ENCODE measurements around the gene CCDC169.
A peak's percentile ranks its signal among the peaks of the same experiment; 100 is the strongest.

Gene CCDC169

DNA sequence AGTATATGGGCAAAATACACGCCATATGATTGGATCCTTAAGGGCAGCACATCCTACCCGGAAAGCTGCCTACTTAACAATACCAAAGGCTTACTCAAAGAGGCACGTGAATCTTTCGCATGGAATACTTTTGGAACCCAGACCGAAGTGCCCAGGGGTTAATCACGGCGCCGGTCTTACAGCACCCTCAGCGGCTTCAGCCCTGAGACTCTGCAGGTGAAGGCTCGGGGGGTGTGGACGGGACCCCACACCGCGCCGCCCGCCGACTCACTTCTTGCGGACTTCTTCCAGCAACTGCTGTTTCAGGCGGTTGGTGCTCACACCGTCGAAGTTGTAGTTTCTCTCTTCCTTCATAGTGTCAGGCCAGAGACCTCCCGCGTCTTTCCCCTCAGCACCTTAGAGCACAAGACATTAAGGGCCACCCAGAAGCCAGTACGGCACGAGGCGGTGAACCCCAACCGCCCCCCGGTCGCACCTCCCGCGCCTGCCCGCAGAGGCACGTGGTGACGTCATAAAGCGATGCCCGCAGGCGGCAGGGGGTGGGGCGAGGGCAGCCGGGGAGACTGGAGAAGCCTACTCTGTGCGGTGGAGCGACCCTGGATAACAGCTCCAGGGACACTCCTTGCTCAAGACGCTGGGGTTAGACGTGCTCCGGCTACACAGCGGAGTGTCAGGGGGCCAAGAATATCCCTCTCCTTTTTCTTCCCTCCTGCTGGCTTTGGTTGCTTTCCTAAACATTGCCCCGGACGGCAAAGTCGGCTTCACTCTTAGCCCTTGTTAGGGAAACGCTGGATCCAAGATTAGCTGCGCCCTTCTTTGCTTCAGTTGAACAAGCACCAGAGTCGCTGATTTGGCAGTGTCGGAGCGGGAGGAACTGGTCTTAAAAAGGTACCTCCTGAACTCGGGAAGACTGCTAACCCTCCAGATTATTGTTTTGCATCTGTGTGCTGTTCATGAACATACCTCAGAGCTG, at the start of gene CCDC169:
Gene CCDC169, minus strand, starts transcription at position 449 of the 973 bp plus-strand sequence. Its CDS starts 95 bp downstream, at position 354.
- Histone ChIP-seq H2AFZ (ENCODE audit: low read depth, low read length) (peak within 1 kb of the TSS; percentile 12), H3K36me3 (ENCODE audit: insufficient read depth, low read length) (peaks cover 8% of the 10 kb centered on the region), H3K4me3 (ENCODE audit: low read length) (peak within 1 kb of the TSS; percentile 51), H3K4me1 (ENCODE audit: insufficient read depth, low read length) (peaks cover 36% of the 10 kb centered on the region), H3K27me3 (ENCODE audit: insufficient read depth, low read length) (no peaks in the 10 kb centered on the region), H3K9me3 (ENCODE audit: low read length) (no peaks in the 10 kb centered on the region)

DNA sequence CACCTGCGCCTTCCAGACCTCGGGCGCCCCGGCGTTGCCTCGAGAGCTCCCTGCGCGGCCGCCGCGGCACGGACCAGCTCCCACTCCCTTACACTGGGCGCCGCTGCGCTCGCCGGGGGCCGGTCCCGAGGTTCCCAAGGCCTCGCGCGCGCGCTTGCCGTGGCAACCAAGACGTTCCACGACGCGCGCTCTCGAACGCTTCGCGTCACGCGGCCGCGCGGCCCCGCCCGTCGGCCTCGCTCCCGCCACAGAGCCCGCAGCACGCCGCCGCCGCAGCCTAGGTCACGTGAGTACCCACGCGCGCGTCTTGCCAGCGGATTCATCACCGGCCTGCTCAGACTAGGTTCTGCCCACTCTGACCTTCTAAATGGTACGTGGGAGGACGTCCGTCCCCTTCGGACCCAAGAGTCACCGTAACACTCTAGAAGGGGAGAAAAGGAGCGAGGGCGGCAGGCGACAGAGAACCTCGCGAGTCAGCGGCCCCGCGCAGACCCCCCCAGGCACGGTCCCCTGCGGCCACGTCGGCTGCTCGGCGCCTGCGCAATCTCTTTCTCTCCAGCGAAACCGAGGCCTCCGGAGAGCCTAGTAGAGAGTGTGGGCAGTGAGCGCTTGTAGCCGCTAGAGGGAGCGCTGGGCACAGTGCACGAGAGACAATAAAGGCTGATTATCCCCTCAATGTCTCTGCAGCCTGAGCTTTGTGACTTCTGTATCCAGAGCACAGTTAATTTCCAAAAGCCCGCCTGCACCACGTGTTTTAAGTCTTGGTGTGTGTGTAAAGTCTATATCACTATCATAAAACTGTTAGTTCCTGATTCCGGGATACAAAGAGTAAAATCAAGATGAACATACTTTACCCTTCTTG, 48.8 kb upstream of the CCDC169 start, which contains the start of gene SPART:
Gene SPART, minus strand, starts transcription at position 173 of the 862 bp plus-strand sequence. CDS start 10,564 bp downstream, outside the sequence.
- no peaks in the 10 kb centered on the region for H3K36me3 ChIP-seq (ENCODE audit: insufficient read depth, low read length)
- peak within 1 kb of the TSS; percentile 99 for H3K4me3 ChIP-seq (ENCODE audit: low read length)
- H3K27me3 ChIP-seq (ENCODE audit: insufficient read depth, low read length): no peaks in the 10 kb centered on the region
- peak within 1 kb of the TSS; percentile 99 for H2AFZ ChIP-seq (ENCODE audit: low read depth, low read length)
- H3K4me1 ChIP-seq (ENCODE audit: insufficient read depth, low read length): peaks cover 11% of the 10 kb centered on the region
- no peaks in the 10 kb centered on the region for H3K9me3 ChIP-seq (ENCODE audit: low read length)

- H3K4me1 ChIP-seq (ENCODE audit: insufficient read depth, low read length): peaks cover 11% of the 10 kb centered on the region
- H3K9me3 ChIP-seq (ENCODE audit: low read length): no peaks in the 10 kb centered on the region
- H3K36me3 ChIP-seq (ENCODE audit: insufficient read depth, low read length): no peaks in the 10 kb centered on the region
These were observed 48.0 kb upstream of the CCDC169 start for GRCh38 chr13:36345438-36346221.

DNA sequence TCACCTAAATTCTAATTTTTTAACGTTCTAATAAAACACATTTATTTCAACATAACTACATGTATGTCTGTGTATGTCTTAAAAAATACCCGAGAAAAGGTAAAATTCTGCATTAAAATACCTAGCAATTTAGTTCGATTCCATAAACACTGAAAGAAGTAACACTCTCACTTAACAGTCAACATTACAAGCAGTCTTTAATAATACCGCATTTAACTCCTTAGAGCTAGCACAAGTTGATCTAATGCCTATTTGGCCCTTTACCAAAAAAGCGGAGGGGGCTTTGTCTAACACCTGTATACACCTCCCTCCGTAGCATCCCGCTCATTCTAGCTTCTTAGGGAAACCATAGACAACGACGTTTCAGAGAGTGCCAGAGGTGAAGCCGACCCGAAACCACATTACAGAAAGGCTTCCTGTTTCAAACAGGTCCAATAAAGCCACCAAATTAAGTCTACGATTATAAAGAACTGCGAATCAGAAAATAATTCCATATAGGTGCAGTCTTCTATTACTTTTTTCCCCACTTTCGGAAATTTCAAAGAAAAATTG, 47.3 kb upstream of the CCDC169 start:
- H2AFZ ChIP-seq (ENCODE audit: low read depth, low read length): peak overlapping the region; percentile 99
- no peaks in the 10 kb centered on the region for H3K27me3 ChIP-seq (ENCODE audit: insufficient read depth, low read length)
- no peaks in the 10 kb centered on the region for H3K36me3 ChIP-seq (ENCODE audit: insufficient read depth, low read length)
- no peaks in the 10 kb centered on the region for H3K9me3 ChIP-seq (ENCODE audit: low read length)
- H3K4me1 ChIP-seq (ENCODE audit: insufficient read depth, low read length): peaks cover 11% of the 10 kb centered on the region
- peak overlapping the region; percentile 99 for H3K4me3 ChIP-seq (ENCODE audit: low read length)

More at GRCh38 chr13:36345438-36346221, 48.0 kb upstream of the CCDC169 start:
- no peaks in the 10 kb centered on the region for H3K27me3 ChIP-seq (ENCODE audit: insufficient read depth, low read length)
- peak overlapping the region; percentile 99 for H2AFZ ChIP-seq (ENCODE audit: low read depth, low read length)
- peak overlapping the region; percentile 99 for H3K4me3 ChIP-seq (ENCODE audit: low read length)

DNA sequence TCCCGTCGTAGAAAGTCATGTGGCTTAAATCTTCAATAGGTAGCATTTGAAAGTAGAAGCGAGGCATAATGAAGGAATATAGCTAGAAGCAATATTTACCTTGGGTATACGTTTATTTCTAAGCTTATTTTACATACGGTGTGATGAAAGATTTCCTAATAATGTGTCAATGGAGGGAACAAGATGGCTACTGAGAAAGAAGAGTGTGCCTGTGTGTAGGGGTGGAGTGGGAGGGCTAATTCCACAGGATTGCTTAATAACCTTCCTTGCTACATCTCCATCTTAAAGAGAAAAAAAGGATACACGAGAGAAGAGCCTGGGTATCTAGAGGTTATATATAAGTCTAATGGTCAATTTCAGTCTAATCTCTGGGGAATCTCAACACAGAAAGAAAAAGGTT, 46.6 kb upstream of the CCDC169 start:
- Histone ChIP-seq H2AFZ (ENCODE audit: low read depth, low read length) (no peak overlapping the region), H3K36me3 (ENCODE audit: insufficient read depth, low read length) (no peaks in the 10 kb centered on the region), H3K4me1 (ENCODE audit: insufficient read depth, low read length) (peaks cover 11% of the 10 kb centered on the region), H3K4me3 (ENCODE audit: low read length) (peak overlapping the region; percentile 99), H3K9me3 (ENCODE audit: low read length) (no peaks in the 10 kb centered on the region), H3K27me3 (ENCODE audit: insufficient read depth, low read length) (no peaks in the 10 kb centered on the region)

DNA sequence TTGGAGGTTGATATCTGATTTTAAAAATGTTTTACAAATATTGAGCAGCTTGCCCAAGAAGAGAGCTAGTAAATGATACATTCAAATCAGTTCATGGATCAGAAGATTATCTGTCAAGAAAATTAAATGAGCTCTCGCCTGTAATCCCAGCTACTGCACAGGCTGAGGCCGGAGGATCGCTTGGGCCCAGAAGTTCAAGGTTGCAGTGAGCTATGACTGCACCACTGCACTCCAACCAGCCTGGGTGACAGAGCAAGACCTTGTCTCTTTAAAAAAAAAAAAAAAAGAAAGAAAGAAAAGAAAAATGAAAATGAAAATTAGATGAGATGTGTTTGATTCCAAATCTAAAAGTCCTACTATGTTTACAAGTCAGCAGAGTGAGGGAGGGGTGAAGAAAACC, 46.2 kb upstream of the CCDC169 start:
- Histone ChIP-seq H3K4me3 (ENCODE audit: low read length) (peak overlapping the region; percentile 99), H3K36me3 (ENCODE audit: insufficient read depth, low read length) (no peaks in the 10 kb centered on the region), H3K9me3 (ENCODE audit: low read length) (no peaks in the 10 kb centered on the region), H3K27me3 (ENCODE audit: insufficient read depth, low read length) (no peaks in the 10 kb centered on the region), H3K4me1 (ENCODE audit: insufficient read depth, low read length) (peaks cover 11% of the 10 kb centered on the region), H2AFZ (ENCODE audit: low read depth, low read length) (no peak overlapping the region)

DNA sequence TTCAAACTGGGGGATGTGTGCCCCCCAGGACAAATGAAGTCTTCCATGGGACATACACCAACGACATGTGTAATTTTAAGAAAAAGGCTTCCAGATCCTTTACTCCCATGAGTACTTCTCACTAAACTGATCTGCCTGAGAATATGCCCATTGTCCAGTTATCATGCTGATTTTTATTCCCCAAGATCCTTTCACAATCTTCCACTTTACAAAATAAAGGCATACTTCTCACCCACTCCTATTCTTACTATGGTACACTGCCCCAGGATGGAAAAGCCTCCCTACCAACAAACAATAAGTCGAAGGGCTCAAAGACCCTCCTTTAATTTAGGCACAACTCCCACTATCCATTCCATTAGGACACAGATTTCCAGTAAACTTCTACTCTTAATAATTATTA, 45.1 kb upstream of the CCDC169 start:
- H3K27me3 ChIP-seq (ENCODE audit: insufficient read depth, low read length): no peaks in the 10 kb centered on the region
- no peak overlapping the region for H2AFZ ChIP-seq (ENCODE audit: low read depth, low read length)
- peaks cover 11% of the 10 kb centered on the region for H3K4me1 ChIP-seq (ENCODE audit: insufficient read depth, low read length)
- H3K9me3 ChIP-seq (ENCODE audit: low read length): no peaks in the 10 kb centered on the region
- H3K4me3 ChIP-seq (ENCODE audit: low read length): no peak overlapping the region
- no peaks in the 10 kb centered on the region for H3K36me3 ChIP-seq (ENCODE audit: insufficient read depth, low read length)

DNA sequence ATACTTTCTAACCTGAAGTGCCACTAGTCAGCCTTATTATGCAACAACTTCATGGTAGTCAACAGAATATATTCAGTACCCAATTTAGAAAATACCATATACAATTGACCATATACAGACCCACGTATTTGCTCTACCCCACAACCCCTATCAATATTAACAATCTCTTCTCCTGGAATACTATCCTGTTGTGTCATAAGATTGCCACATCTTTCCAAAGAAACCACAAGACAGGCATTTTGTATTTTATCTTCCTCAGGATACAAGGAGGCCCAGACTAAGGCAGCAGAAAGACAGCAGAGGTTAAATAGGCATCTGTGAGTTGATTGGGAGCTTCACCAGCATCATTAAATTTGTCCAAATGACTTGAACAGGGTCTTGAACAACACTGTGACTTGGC, 44.1 kb upstream of the CCDC169 start:
- H3K4me1 ChIP-seq (ENCODE audit: insufficient read depth, low read length): peaks cover 11% of the 10 kb centered on the region
- H3K9me3 ChIP-seq (ENCODE audit: low read length): no peaks in the 10 kb centered on the region
- no peaks in the 10 kb centered on the region for H3K36me3 ChIP-seq (ENCODE audit: insufficient read depth, low read length)
- no peak overlapping the region for H3K4me3 ChIP-seq (ENCODE audit: low read length)
- H2AFZ ChIP-seq (ENCODE audit: low read depth, low read length): no peak overlapping the region
- no peaks in the 10 kb centered on the region for H3K27me3 ChIP-seq (ENCODE audit: insufficient read depth, low read length)

DNA sequence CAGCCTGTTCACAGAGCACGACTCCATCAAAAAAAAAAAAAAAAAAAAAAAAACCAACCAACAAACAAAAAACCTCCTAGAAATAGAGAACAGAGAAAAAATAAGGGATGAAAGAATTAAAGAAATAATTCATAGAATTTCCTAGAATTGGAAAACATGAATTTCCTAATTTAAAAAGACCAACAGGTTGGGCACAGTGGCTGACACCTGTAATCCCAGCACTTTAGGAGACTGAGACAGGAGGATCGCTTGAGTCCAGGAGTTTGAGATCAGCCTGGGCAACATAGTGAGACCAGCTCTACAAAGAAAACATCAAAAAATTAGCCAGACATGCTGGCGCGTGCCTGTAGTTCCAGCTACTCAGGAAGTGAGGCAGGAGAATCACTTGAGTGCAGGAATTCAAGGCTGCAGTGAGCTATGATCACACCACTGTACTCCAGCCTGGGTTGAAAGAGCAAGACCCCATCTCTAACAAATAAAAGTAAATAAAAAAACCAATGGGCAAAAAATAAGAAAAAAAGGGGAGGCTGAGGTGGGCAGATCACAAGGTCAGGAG, 42.1 kb upstream of the CCDC169 start:
- Histone ChIP-seq H3K27me3 (ENCODE audit: insufficient read depth, low read length) (no peaks in the 10 kb centered on the region), H2AFZ (ENCODE audit: low read depth, low read length) (no peak overlapping the region), H3K36me3 (ENCODE audit: insufficient read depth, low read length) (peaks cover 8% of the 10 kb centered on the region), H3K4me3 (ENCODE audit: low read length) (no peak overlapping the region), H3K9me3 (ENCODE audit: low read length) (no peaks in the 10 kb centered on the region), H3K4me1 (ENCODE audit: insufficient read depth, low read length) (peaks cover 11% of the 10 kb centered on the region)

DNA sequence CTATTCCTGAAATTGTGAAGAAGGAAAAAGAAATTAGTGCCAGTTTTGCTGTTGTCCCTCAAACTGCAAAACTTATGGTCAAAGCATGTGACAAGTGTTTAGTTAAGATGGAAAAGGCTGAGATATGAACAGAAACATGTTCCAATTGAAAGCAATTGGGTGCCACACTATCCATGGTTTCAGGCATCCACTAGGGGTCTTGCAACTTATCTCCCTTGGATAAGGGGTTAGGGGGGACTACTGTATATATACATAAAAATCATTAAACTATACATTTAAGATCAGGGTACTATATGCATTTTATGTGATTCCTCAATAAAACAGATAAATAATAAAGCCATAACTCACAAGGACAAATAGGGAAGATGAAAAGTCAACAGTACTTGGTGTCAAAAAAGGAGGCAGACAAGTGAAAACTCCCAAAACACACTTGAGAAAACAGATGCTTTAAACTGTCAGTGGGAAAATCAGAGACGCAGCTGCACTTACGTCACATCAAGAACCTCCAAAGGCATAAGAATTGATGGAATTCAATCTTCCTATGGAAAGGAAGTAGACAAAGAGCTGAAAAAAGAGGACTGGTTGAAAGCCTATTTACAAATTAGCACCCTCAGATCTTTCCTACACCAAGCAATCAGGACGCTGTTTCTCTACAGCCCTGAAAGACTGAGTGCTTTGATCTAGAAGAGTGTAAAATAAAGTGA, 40.5 kb upstream of the CCDC169 start:
- Histone ChIP-seq H3K4me1 (ENCODE audit: insufficient read depth, low read length) (no peaks in the 10 kb centered on the region), H3K9me3 (ENCODE audit: low read length) (no peaks in the 10 kb centered on the region), H3K27me3 (ENCODE audit: insufficient read depth, low read length) (no peaks in the 10 kb centered on the region), H3K36me3 (ENCODE audit: insufficient read depth, low read length) (peaks cover 12% of the 10 kb centered on the region), H3K4me3 (ENCODE audit: low read length) (no peak overlapping the region), H2AFZ (ENCODE audit: low read depth, low read length) (no peak overlapping the region)

- Histone ChIP-seq H2AFZ (ENCODE audit: low read depth, low read length) (no peak overlapping the region), H3K27me3 (ENCODE audit: insufficient read depth, low read length) (no peaks in the 10 kb centered on the region), H3K4me1 (ENCODE audit: insufficient read depth, low read length) (no peaks in the 10 kb centered on the region), H3K36me3 (ENCODE audit: insufficient read depth, low read length) (peaks cover 47% of the 10 kb centered on the region), H3K9me3 (ENCODE audit: low read length) (no peaks in the 10 kb centered on the region), H3K4me3 (ENCODE audit: low read length) (no peak overlapping the region)
These were observed 35.4 kb upstream of the CCDC169 start for GRCh38 chr13:36332986-36333385.
